Uterus (tissue), 4 donors: ENCODE data around the gene INSM1. TPM values are rescaled to one million over a fixed set of nuclear protein-coding genes. Genes with fewer than 3 reads are reported as not detected.

Experiments
- DNase-seq, 2 donors: peaks; one replicate each; pipeline ENCODE4 v3.0.0-alpha.2; 2019 to 2020
- H3K27ac ChIP-seq, 2 donors: fragments of 200-600 bp; sonication (generic); 1 replicate in 1 of 2; 2 replicates in 1 of 2; pipeline ENCODE4 v1.5.1; 2016 to 2018
- H3K27me3 ChIP-seq, 2 donors: fragments of 200-600 bp; sonication (generic); one replicate each; pipeline ENCODE4 v1.5.1; 2018 to 2019; ENCODE audit warnings: control low read depth in 1 of 2
- H3K36me3 ChIP-seq, 2 donors: fragments of 200-600 bp; sonication (generic); one replicate each; pipeline ENCODE4 v1.5.1; 2019; ENCODE audit warnings: control low read depth in 1 of 2
- H3K4me1 ChIP-seq, 2 donors: fragments of 200-600 bp; sonication (generic); one replicate each; pipeline ENCODE4 v1.5.1; 2018 to 2019; ENCODE audit warnings: control low read depth in 1 of 2
- H3K4me3 ChIP-seq, 2 donors: fragments of 200-600 bp; sonication (generic); 1 replicate in 1 of 2; 2 replicates in 1 of 2; pipeline ENCODE4 v1.5.1; 2018 to 2019; ENCODE audit warnings: mild to moderate bottlenecking in 1 of 2
- H3K9me3 ChIP-seq, 2 donors: fragments of 200-600 bp; sonication (generic); one replicate each; pipeline ENCODE4 v1.5.1; 2019; ENCODE audit warnings: control low read depth in 1 of 2
- CTCF ChIP-seq, 4 experiments: fragments of 200-600 bp in 2 of 4; fragments of 450-650 bp in 2 of 4; sonication (generic) in 2 of 4; IDR thresholded peaks; one replicate each; pipeline ENCODE4 v1.5.1; 2016 to 2019; ENCODE audit warnings: antibody characterized with exemption in 4 of 4, mild to moderate bottlenecking in 2 of 4, moderate library complexity in 1 of 4
- POLR2A ChIP-seq, 2 donors: fragments of 450-650 bp; IDR thresholded peaks; one replicate each; pipeline ENCODE4 v1.6.1; 2016; ENCODE audit warnings: antibody characterized with exemption in 2 of 2, mild to moderate bottlenecking in 1 of 2, moderate library complexity in 1 of 2
- intact Hi-C: fragments of 100-400 bp; cut with DNase I; formaldehyde crosslinking; loops from one replicate; pipeline ENCODE4 v1.15.1; 2023; ENCODE audit warnings: low total_unique reads
- total RNA-seq, 4 donors: library from RNA; depleted of rRNA in 3 of 4; stranded (reverse); fragments of >200 nt in 3 of 4; gene quantifications; one replicate each; pipeline versions ENCODE4 v1.1.0 to v1.2.4, GENCODE V29; 2014 to 2023
- donor health status: DM: yes; HTN: yes; CAD: no.

INSM1 gene
- total RNA-seq, 4 donors from 2014 or later = not detected

GRCh38 chr20:20369250-20370093, 1.6 kb downstream of the INSM1 start:
- intact Hi-C loops = no loop called here
- Histone ChIP-seq H3K27me3 (peaks cover 6 to 39% of the 10 kb centered on the region in 2 donors), H3K9me3 (no peaks in the 10 kb centered on the region), H3K27ac (no peak overlapping the region), H3K4me1 (peaks cover 0 to 16% of the 10 kb centered on the region in 2 donors), H3K36me3 (no peaks in the 10 kb centered on the region), H3K4me3 (no peak overlapping the region)
- DNase-seq = no peak
- TF ChIP-seq CTCF (IDR thresholded peaks at IDR 0.05) = no peak
- no peak for TF ChIP-seq POLR2A (IDR thresholded peaks at IDR 0.05)

- DNase-seq = no peak
- no peaks in the 10 kb centered on the region for H3K9me3 ChIP-seq
- TF ChIP-seq POLR2A (IDR thresholded peaks at IDR 0.05) (no peak), CTCF (IDR thresholded peaks at IDR 0.05) (no peak)
- H3K4me3 ChIP-seq = no peak overlapping the region
- peaks cover 6 to 32% of the 10 kb centered on the region in 2 donors for H3K27me3 ChIP-seq
- no peak overlapping the region for H3K27ac ChIP-seq
- no peaks in the 10 kb centered on the region for H3K36me3 ChIP-seq
- intact Hi-C loops = no loop called here
- H3K4me1 ChIP-seq = peaks cover 0 to 16% of the 10 kb centered on the region in 2 donors
These were observed 2.2 kb downstream of the INSM1 start for GRCh38 chr20:20370094-20370575.

- Histone ChIP-seq H3K9me3 (no peaks in the 10 kb centered on the region), H3K27me3 (peaks cover 6 to 24% of the 10 kb centered on the region in 2 donors), H3K27ac (no peak overlapping the region), H3K4me3 (no peak overlapping the region), H3K4me1 (peaks cover 0 to 16% of the 10 kb centered on the region in 2 donors), H3K36me3 (no peaks in the 10 kb centered on the region)
- no peak for TF ChIP-seq POLR2A (IDR thresholded peaks at IDR 0.05)
- no peak for TF ChIP-seq CTCF (IDR thresholded peaks at IDR 0.05)
- intact Hi-C loops = no loop called here
- no peak for DNase-seq
These were observed 3.2 kb downstream of the INSM1 start for GRCh38 chr20:20371083-20371482.

- intact Hi-C loops = no loop called here
- Histone ChIP-seq H3K27me3 (peaks cover 6 to 22% of the 10 kb centered on the region in 2 donors), H3K4me1 (peaks cover 0 to 16% of the 10 kb centered on the region in 2 donors), H3K27ac (no peak overlapping the region), H3K9me3 (no peaks in the 10 kb centered on the region), H3K36me3 (no peaks in the 10 kb centered on the region), H3K4me3 (no peak overlapping the region)
- TF ChIP-seq CTCF (IDR thresholded peaks at IDR 0.05) (no peak), POLR2A (IDR thresholded peaks at IDR 0.05) (no peak)
- DNase-seq = no peak
These were observed 3.8 kb downstream of the INSM1 start for GRCh38 chr20:20371681-20372080.

- TF ChIP-seq CTCF (IDR thresholded peaks at IDR 0.05) = no peak
- TF ChIP-seq POLR2A (IDR thresholded peaks at IDR 0.05) = no peak
- Histone ChIP-seq H3K27ac (no peak overlapping the region), H3K4me1 (peaks cover 0 to 11% of the 10 kb centered on the region in 2 donors), H3K27me3 (peaks cover 0 to 22% of the 10 kb centered on the region in 2 donors), H3K36me3 (no peaks in the 10 kb centered on the region), H3K4me3 (no peak overlapping the region), H3K9me3 (no peaks in the 10 kb centered on the region)
- no peak for DNase-seq
- intact Hi-C loops = no loop called here
These were observed 5.2 kb downstream of the INSM1 start for GRCh38 chr20:20373091-20373571.
